Spleen (tissue), 11 donors: ENCODE results near the gene CRISP3. TPM values are rescaled to one million over a fixed set of nuclear protein-coding genes. Genes with fewer than 3 reads are reported as not detected.

Source experiments
- DNase-seq: peaks from one replicate; pipeline ENCODE4 v3.0.0-alpha.2; 2020
- H3K27ac ChIP-seq, 8 donors: fragments of 200-600 bp; sonication (generic) in 7 of 8; 1 replicate in 4 of 8; 2 replicates in 4 of 8; pipeline versions ENCODE4 v1.5.0 to v1.8.0; 2016 to 2021; ENCODE audit warnings: inconsistent platforms in 4 of 8, mild to moderate bottlenecking in 4 of 8, moderate library complexity in 1 of 8
- H3K27me3 ChIP-seq, 7 donors: fragments of 200-600 bp; sonication (generic) in 6 of 7; replicated peaks in 1 of 7; 1 replicate in 4 of 7; 2 replicates in 3 of 7; pipeline versions ENCODE4 v1.5.0 to v1.8.0; 2016 to 2021; ENCODE audit warnings: inconsistent platforms in 3 of 7, mild to moderate bottlenecking in 1 of 7
- H3K36me3 ChIP-seq, 6 donors: fragments of 200-600 bp; sonication (generic) in 5 of 6; 1 replicate in 4 of 6; 2 replicates in 2 of 6; pipeline versions ENCODE4 v1.5.0 to v1.8.0; 2016 to 2021; ENCODE audit warnings: inconsistent platforms in 2 of 6
- H3K4me1 ChIP-seq, 6 donors: fragments of 200-600 bp; sonication (generic) in 5 of 6; 1 replicate in 3 of 6; 2 replicates in 3 of 6; pipeline versions ENCODE4 v1.5.0 to v1.8.0; 2016 to 2021; ENCODE audit warnings: inconsistent platforms in 3 of 6
- H3K4me3 ChIP-seq, 8 donors: fragments of 200-600 bp; sonication (generic) in 7 of 8; 1 replicate in 4 of 8; 2 replicates in 4 of 8; pipeline versions ENCODE4 v1.5.0 to v1.8.0; 2016 to 2021; ENCODE audit warnings: inconsistent platforms in 4 of 8, mild to moderate bottlenecking in 4 of 8, moderate library complexity in 2 of 8
- H3K9me3 ChIP-seq, 8 donors: fragments of 200-600 bp; sonication (generic) in 7 of 8; 1 replicate in 4 of 8; 2 replicates in 4 of 8; pipeline versions ENCODE4 v1.5.0 to v1.8.0; 2016 to 2021; ENCODE audit warnings: inconsistent platforms in 4 of 8
- CTCF ChIP-seq, 11 experiments: fragments of 200-600 bp in 7 of 11; fragments of 450-650 bp in 4 of 11; sonication (generic) in 4 of 11; IDR thresholded peaks in 8 of 11; conservative IDR thresholded peaks in 3 of 11; 1 replicate in 7 of 11; 2 replicates in 4 of 11; pipeline versions ENCODE4 v1.4.0 to v1.8.0; 2016 to 2021; ENCODE audit warnings: antibody characterized with exemption in 11 of 11, inconsistent platforms in 4 of 11, mild to moderate bottlenecking in 1 of 11
- POLR2A ChIP-seq, 3 donors: fragments of 450-650 bp; IDR thresholded peaks; one replicate each; pipeline ENCODE4 v1.5.1; 2017; ENCODE audit warnings: antibody characterized with exemption in 3 of 3, mild to moderate bottlenecking in 1 of 3
- POLR2AphosphoS5 ChIP-seq, 3 donors: sonication (generic); formaldehyde crosslinking; IDR thresholded peaks; one replicate each; pipeline ENCODE4 v1.5.1; 2017; ENCODE audit warnings: antibody characterized with exemption in 3 of 3
- whole genome bisulfite sequencing, 5 donors: extraction: QIAGEN DNeasy Blood & Tissue Kit in 3 of 5; methylation state at CpG; one replicate each; pipeline versions ENCODE4 v1.1.5 to v1.1.7; 2013 to 2018; 5-methylcytosine and 5-hydroxymethylcytosine counted together
- intact Hi-C: fragments of 100-400 bp; cut with DNase I; formaldehyde crosslinking; loops from one replicate; pipeline ENCODE4 v1.15.0; 2023; ENCODE audit warnings: low total_unique reads
- polyA plus RNA-seq, 3 donors: library from polyadenylated mRNA; stranded (reverse); fragments of 200-250 nt; gene quantifications; one replicate each; pipeline ENCODE4 v1.2.1, GENCODE V29; 2013
- total RNA-seq, 7 donors: library from RNA; depleted of rRNA in 3 of 7; stranded (reverse); fragments of >200 nt in 3 of 7; fragmentation: NEBNext Ultra II Directional in 4 of 7; extraction: Animal tissue kit (Norgen Biotek cat#: 25700) in 4 of 7; gene quantifications; one replicate each; pipeline versions ENCODE4 v1.1.0 to v1.2.1, GENCODE V29; 2016 to 2021
- donor health status: healthy with polysubstance abuse.
- donor health status: DM: no; HTN: no; CAD: no; lungs with moderate emphysema.
- donor health status: DM: no; HTN: no; CAD: no.
- donor health status: Bipolar disorder and iron deficiency.
- donor health status: healthy.
- donor health status: DM: no; HTN: no; CAD: no.
- donor health status: DM: yes; HTN: yes; CAD: no.

Gene CRISP3
- total and polyA plus RNA-seq, 10 donors = 0.29 to 49.7 (median 1.8) TPM

DNA sequence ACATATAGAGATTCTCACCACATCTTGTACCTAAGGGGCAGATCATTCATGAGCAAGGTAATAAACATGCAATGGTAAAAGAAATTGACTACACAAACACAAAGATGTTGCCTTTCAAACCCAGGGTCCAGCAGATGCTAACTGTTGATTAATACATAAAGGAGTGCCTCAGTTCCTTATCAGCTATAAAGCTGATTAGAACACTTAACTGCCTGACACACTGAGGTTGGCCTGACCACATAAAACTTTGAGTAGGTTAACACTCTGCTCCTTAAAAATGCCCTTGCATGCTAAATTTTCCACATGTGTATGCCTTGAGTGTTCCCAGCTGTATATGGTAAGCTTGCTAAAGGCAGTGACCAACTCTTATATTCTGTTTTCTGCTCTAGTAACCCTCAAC is 45.7 kb downstream of the CRISP3 start:
- Histone ChIP-seq H3K27me3 (no peaks in the 10 kb centered on the region), H3K4me1 (no peaks in the 10 kb centered on the region), H3K36me3 (peaks cover 0 to 20% (median 0%) of the 10 kb centered on the region in 6 donors), H3K27ac (no peak overlapping the region), H3K4me3 (no peak overlapping the region), H3K9me3 (peaks cover 4 to 32% (median 20%) of the 10 kb centered on the region in 8 donors)
- no peak for TF ChIP-seq POLR2A (IDR thresholded peaks at IDR 0.05)
- no peak for TF ChIP-seq CTCF (IDR thresholded peaks at IDR 0.05 in 8 of 11, conservative IDR thresholded peaks at IDR 0.05 in 3 of 11)
- no peak for TF ChIP-seq POLR2AphosphoS5 (IDR thresholded peaks at IDR 0.05)
- no peak for DNase-seq
- intact Hi-C loops = no loop called here

DNA sequence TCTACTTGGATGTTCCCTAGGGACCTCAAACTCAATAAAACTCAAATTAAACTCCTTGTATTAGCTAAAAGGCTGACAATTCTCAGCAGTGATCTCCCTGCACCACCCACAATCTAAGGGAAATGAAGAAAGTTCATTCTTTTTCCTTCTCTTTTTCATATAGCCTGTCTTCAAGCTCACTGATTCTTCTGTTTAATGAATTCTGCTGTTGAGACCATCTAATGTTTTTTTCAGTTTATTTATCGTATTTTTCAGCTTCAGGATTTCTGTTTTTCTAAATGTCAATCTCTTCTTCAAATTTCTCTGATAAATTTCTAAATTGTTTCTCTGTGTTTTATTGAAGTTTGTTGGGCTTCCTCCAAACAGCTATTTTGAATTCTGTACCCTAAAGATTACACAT is 50.7 kb downstream of the CRISP3 start:
- Histone ChIP-seq H3K27me3 (no peaks in the 10 kb centered on the region), H3K27ac (no peak overlapping the region)

GRCh38 chr6:49692534-49692933 is 51.7 kb downstream of the CRISP3 start:
- peaks cover 4 to 35% (median 29%) of the 10 kb centered on the region in 8 donors for H3K9me3 ChIP-seq
- H3K36me3 ChIP-seq = peaks cover 0 to 9% (median 0%) of the 10 kb centered on the region in 6 donors
- H3K27ac ChIP-seq = no peak overlapping the region
- 69 to 75% (median 71%) methylated on average over 2 of the region's 2 CpGs for WGBS, 5 donors
- intact Hi-C loops = no loop called here
- TF ChIP-seq POLR2AphosphoS5 (IDR thresholded peaks at IDR 0.05) (no peak), CTCF (IDR thresholded peaks at IDR 0.05 in 8 of 11, conservative IDR thresholded peaks at IDR 0.05 in 3 of 11) (no peak), POLR2A (IDR thresholded peaks at IDR 0.05) (no peak)
- H3K27me3 ChIP-seq = no peaks in the 10 kb centered on the region
- H3K4me1 ChIP-seq = no peaks in the 10 kb centered on the region
- DNase-seq = no peak
- H3K4me3 ChIP-seq = no peak overlapping the region

More for the DNA sequence above, 50.7 kb downstream of the CRISP3 start:
- no peak for TF ChIP-seq CTCF (IDR thresholded peaks at IDR 0.05 in 8 of 11, conservative IDR thresholded peaks at IDR 0.05 in 3 of 11)
- TF ChIP-seq POLR2AphosphoS5 (IDR thresholded peaks at IDR 0.05) = no peak
- TF ChIP-seq POLR2A (IDR thresholded peaks at IDR 0.05) = no peak
- WGBS, 5 donors = 45 to 94% (median 69%) methylated on average over 1 of the region's 1 CpG
- DNase-seq = no peak
- Histone ChIP-seq H3K36me3 (peaks cover 0 to 19% (median 0%) of the 10 kb centered on the region in 6 donors), H3K4me1 (no peaks in the 10 kb centered on the region), H3K9me3 (peaks cover 4 to 35% (median 29%) of the 10 kb centered on the region in 8 donors), H3K4me3 (no peak overlapping the region)
- intact Hi-C loops = no loop called here

Other genes starting within 250 kb of the CRISP3 start
- gene GLYATL3, start 244.5 kb downstream of the CRISP3 start, total RNA-seq = not detected
- not detected for gene GLYATL3, start 244.5 kb downstream of the CRISP3 start, polyA plus RNA-seq
- gene C6orf141, start 193.7 kb downstream of the CRISP3 start, total RNA-seq = not detected
- gene C6orf141, start 193.7 kb downstream of the CRISP3 start, polyA plus RNA-seq = under 1 TPM in 1 of 3 donors, not detected in 2; 0.12 TPM
- 10 to 100 TPM in 1 of 7 donors, 1 to 10 TPM in 3, under 1 TPM in 2, not detected in 1; 0.35 to 14.7 (median 2.8) TPM for gene RHAG, start 107.5 kb downstream of the CRISP3 start, total RNA-seq
- under 1 TPM in 1 of 3 donors, not detected in 2; 0.96 TPM for gene RHAG, start 107.5 kb downstream of the CRISP3 start, polyA plus RNA-seq
- gene CRISP2, start 30.8 kb downstream of the CRISP3 start, total RNA-seq = 1 to 10 TPM in 1 of 7 donors, under 1 TPM in 3, not detected in 3; 0.26 to 2.5 (median 0.42) TPM
- not detected for gene CRISP2, start 30.8 kb downstream of the CRISP3 start, polyA plus RNA-seq
- not detected for gene PGK2, start 42.9 kb upstream of the CRISP3 start, total RNA-seq
- gene PGK2, start 42.9 kb upstream of the CRISP3 start, polyA plus RNA-seq = not detected
- gene CRISP1, start 122.1 kb upstream of the CRISP3 start, total RNA-seq = not detected
- gene CRISP1, start 122.1 kb upstream of the CRISP3 start, polyA plus RNA-seq = not detected
- gene DEFB114, start 219.8 kb upstream of the CRISP3 start, total RNA-seq = not detected
- not detected for gene DEFB114, start 219.8 kb upstream of the CRISP3 start, polyA plus RNA-seq
- not detected for gene DEFB113, start 225.2 kb upstream of the CRISP3 start, total RNA-seq
- gene DEFB113, start 225.2 kb upstream of the CRISP3 start, polyA plus RNA-seq = not detected